Measurements from ENCODE around the gene ZNF619. TPM values are rescaled to one million over a fixed set of nuclear protein-coding genes. Genes with fewer than 3 reads are reported as not detected.

Gene ZNF619
- total and polyA plus RNA-seq, 2 experiments from 2014 or later: 1.2 to 3.6 TPM

DNA sequence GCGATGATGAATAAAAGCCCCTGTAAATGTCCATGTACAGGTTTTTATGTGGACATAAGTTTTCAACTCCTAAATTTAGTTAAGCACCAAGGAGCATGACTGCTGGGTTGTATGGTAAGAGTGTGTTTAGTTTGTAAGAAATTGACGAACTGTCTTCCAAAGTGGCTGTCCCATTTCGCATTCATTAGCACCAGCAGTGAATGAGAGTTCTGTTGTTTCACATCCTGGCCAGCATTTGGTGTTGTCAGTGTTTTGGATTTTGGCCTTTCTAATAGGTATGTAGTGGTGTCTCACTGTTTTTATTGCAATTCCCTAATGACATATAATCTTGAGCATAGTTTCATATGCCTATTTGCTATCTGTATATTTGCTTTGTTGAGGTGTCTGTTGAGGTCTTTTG is 51.5 kb downstream of the ZNF619 start:
- H4K20me1 ChIP-seq (ENCODE audit: insufficient read depth, poor library complexity, severe bottlenecking): no peaks in the 10 kb centered on the region
- TF ChIP-seq EZH2phosphoT487 (IDR thresholded peaks at IDR 0.05; ENCODE audit: low read depth, severe bottlenecking, unreplicated experiment): no peak
- no peak for TF ChIP-seq EZH2 (IDR thresholded peaks at IDR 0.05; ENCODE audit: borderline replicate concordance)
- no peak for TF ChIP-seq CTCF (IDR thresholded peaks at IDR 0.05; ENCODE audit: poor library complexity)
- H2AFZ ChIP-seq: no peak overlapping the region
- no peaks in the 10 kb centered on the region for H3K27me3 ChIP-seq
- no peak overlapping the region for H3K4me3 ChIP-seq
- H3K4me2 ChIP-seq: no peak overlapping the region
- no peak overlapping the region for H3K27ac ChIP-seq
- no peaks in the 10 kb centered on the region for H3K9me2 ChIP-seq (replicated peaks; ENCODE audit: insufficient read depth)
- H3K4me1 ChIP-seq (ENCODE audit: insufficient read depth): peaks cover 4% of the 10 kb centered on the region
- WGBS (ENCODE audit: low lambda C conversion rate, missing lambda C conversion rate): 99% methylated on average over 3 of the region's 3 CpGs
- H3K79me2 ChIP-seq: peaks cover 32% of the 10 kb centered on the region
- no peaks in the 10 kb centered on the region for H3K9me3 ChIP-seq (ENCODE audit: low read depth)
- peaks cover 9% of the 10 kb centered on the region for H3K36me3 ChIP-seq (replicated peaks; ENCODE audit: insufficient read depth, low read depth)
- DNase-seq (ENCODE audit: low spot score): no peak

DNA sequence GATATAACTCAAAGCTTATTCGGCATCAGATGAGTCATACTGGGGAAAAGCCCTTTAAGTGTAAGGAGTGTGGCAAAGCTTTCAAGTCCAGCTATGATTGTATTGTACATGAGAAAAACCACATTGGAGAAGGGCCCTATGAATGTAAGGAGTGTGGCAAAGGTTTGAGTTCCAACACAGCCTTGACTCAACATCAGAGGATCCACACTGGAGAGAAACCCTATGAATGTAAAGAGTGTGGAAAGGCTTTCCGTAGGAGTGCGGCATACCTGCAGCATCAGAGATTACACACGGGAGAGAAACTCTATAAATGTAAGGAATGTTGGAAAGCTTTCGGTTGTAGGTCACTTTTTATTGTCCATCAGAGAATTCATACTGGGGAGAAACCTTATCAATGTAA is 55.3 kb downstream of the ZNF619 start:
- H3K36me3 ChIP-seq (replicated peaks; ENCODE audit: insufficient read depth, low read depth): peaks cover 9% of the 10 kb centered on the region
- H4K20me1 ChIP-seq (ENCODE audit: insufficient read depth, poor library complexity, severe bottlenecking): no peaks in the 10 kb centered on the region
- WGBS (ENCODE audit: low lambda C conversion rate, missing lambda C conversion rate): 98% methylated on average over 5 of the region's 5 CpGs
- TF ChIP-seq CTCF (IDR thresholded peaks at IDR 0.05; ENCODE audit: poor library complexity): no peak
- TF ChIP-seq EZH2 (IDR thresholded peaks at IDR 0.05; ENCODE audit: borderline replicate concordance): no peak
- TF ChIP-seq EZH2phosphoT487 (IDR thresholded peaks at IDR 0.05; ENCODE audit: low read depth, severe bottlenecking, unreplicated experiment): no peak
- H3K27me3 ChIP-seq: no peaks in the 10 kb centered on the region
- H3K9me3 ChIP-seq (ENCODE audit: low read depth): no peaks in the 10 kb centered on the region
- DNase-seq (ENCODE audit: low spot score): no peak
- H3K4me3 ChIP-seq: no peak overlapping the region
- no peak overlapping the region for H3K4me2 ChIP-seq
- H3K79me2 ChIP-seq: peaks cover 12% of the 10 kb centered on the region
- H3K4me1 ChIP-seq (ENCODE audit: insufficient read depth): no peaks in the 10 kb centered on the region
- no peaks in the 10 kb centered on the region for H3K9me2 ChIP-seq (replicated peaks; ENCODE audit: insufficient read depth)
- H2AFZ ChIP-seq: no peak overlapping the region
- H3K27ac ChIP-seq: no peak overlapping the region

GRCh38 chr3:40534283-40534682 is 57.4 kb downstream of the ZNF619 start:
- Histone ChIP-seq H3K9me2 (replicated peaks; ENCODE audit: insufficient read depth) (no peaks in the 10 kb centered on the region), H3K27ac (no peak overlapping the region), H3K27me3 (no peaks in the 10 kb centered on the region), H3K4me2 (no peak overlapping the region), H3K4me1 (ENCODE audit: insufficient read depth) (no peaks in the 10 kb centered on the region), H3K9me3 (ENCODE audit: low read depth) (no peaks in the 10 kb centered on the region), H4K20me1 (ENCODE audit: insufficient read depth, poor library complexity, severe bottlenecking) (no peaks in the 10 kb centered on the region), H2AFZ (no peak overlapping the region), H3K79me2 (no peaks in the 10 kb centered on the region), H3K36me3 (replicated peaks; ENCODE audit: insufficient read depth, low read depth) (peaks cover 9% of the 10 kb centered on the region), H3K4me3 (no peak overlapping the region)
- TF ChIP-seq CTCF (IDR thresholded peaks at IDR 0.05; ENCODE audit: poor library complexity) (no peak), EZH2phosphoT487 (IDR thresholded peaks at IDR 0.05; ENCODE audit: low read depth, severe bottlenecking, unreplicated experiment) (no peak), EZH2 (IDR thresholded peaks at IDR 0.05; ENCODE audit: borderline replicate concordance) (no peak)
- no peak for DNase-seq (ENCODE audit: low spot score)

Small RNA genes within 50 kb of the gene (small RNA-seq; reads per million reads assigned to genes)
- 0.53 reads per million, percentile 42 among the genes with 10 or more reads in this experiment for gene RNU5B-2P

Other genes starting within 250 kb of the ZNF619 start
- 34.4 and 42.2 TPM in 2 replicates for gene EIF1B, start 167.4 kb upstream of the ZNF619 start, total RNA-seq
- 153 and 164 TPM in 2 replicates for gene EIF1B, start 167.4 kb upstream of the ZNF619 start, polyA plus RNA-seq
- 1.7 and 2.2 TPM in 2 replicates for gene ENTPD3, start 89.9 kb upstream of the ZNF619 start, total RNA-seq
- 2.4 and 2.6 TPM in 2 replicates for gene ENTPD3, start 89.9 kb upstream of the ZNF619 start, polyA plus RNA-seq
- gene RPL14, start 19.8 kb upstream of the ZNF619 start, total RNA-seq: 390 and 395 TPM in 2 replicates
- 470 and 492 TPM in 2 replicates for gene RPL14, start 19.8 kb upstream of the ZNF619 start, polyA plus RNA-seq
- gene ZNF620, start 28.9 kb downstream of the ZNF619 start, total RNA-seq: 4.4 and 5.4 TPM in 2 replicates
- gene ZNF620, start 28.9 kb downstream of the ZNF619 start, polyA plus RNA-seq: 3.0 and 5.3 TPM in 2 replicates
- gene ZNF621, start 47.8 kb downstream of the ZNF619 start, total RNA-seq: 12.3 and 14.7 TPM in 2 replicates
- 5.9 and 8.6 TPM in 2 replicates for gene ZNF621, start 47.8 kb downstream of the ZNF619 start, polyA plus RNA-seq

Data from hepatocyte (in vitro differentiated cells).